ENCODE measurements around the gene ETV1. TPM values are rescaled to one million over a fixed set of nuclear protein-coding genes. Genes with fewer than 3 reads are reported as not detected.

The ETV1 gene
- total and polyA plus RNA-seq, 2 experiments from 2014 or later, result 5.9 to 8.4 TPM

GRCh38 chr7:13915891-13916290, 73.6 kb downstream of the ETV1 start:
- H4K20me1 ChIP-seq (ENCODE audit: insufficient read depth, poor library complexity, severe bottlenecking), result no peaks in the 10 kb centered on the region
- WGBS (ENCODE audit: low lambda C conversion rate, missing lambda C conversion rate), result 66% methylated on average over 2 of the region's 2 CpGs
- no peak overlapping the region for H3K4me3 ChIP-seq

GRCh38 chr7:13912715-13913278, 76.7 kb downstream of the ETV1 start:
- H3K9me3 ChIP-seq (ENCODE audit: low read depth), result no peaks in the 10 kb centered on the region
- H3K9me2 ChIP-seq (replicated peaks; ENCODE audit: insufficient read depth), result no peaks in the 10 kb centered on the region
- H3K4me1 ChIP-seq (ENCODE audit: insufficient read depth), result peaks cover 7% of the 10 kb centered on the region
- no peak overlapping the region for H3K4me3 ChIP-seq
- H4K20me1 ChIP-seq (ENCODE audit: insufficient read depth, poor library complexity, severe bottlenecking), result no peaks in the 10 kb centered on the region
- H3K36me3 ChIP-seq (replicated peaks; ENCODE audit: insufficient read depth, low read depth), result no peaks in the 10 kb centered on the region
- DNase-seq (ENCODE audit: low spot score), result no peak
- whole genome bisulfite sequencing (ENCODE audit: low lambda C conversion rate, missing lambda C conversion rate), result 74% methylated on average over 4 of the region's 4 CpGs
- no peaks in the 10 kb centered on the region for H3K79me2 ChIP-seq
- no peaks in the 10 kb centered on the region for H3K27me3 ChIP-seq
- no peak overlapping the region for H3K27ac ChIP-seq
- no peak for TF ChIP-seq EZH2phosphoT487 (IDR thresholded peaks at IDR 0.05; ENCODE audit: low read depth, severe bottlenecking, unreplicated experiment)
- TF ChIP-seq, protein P1, sequence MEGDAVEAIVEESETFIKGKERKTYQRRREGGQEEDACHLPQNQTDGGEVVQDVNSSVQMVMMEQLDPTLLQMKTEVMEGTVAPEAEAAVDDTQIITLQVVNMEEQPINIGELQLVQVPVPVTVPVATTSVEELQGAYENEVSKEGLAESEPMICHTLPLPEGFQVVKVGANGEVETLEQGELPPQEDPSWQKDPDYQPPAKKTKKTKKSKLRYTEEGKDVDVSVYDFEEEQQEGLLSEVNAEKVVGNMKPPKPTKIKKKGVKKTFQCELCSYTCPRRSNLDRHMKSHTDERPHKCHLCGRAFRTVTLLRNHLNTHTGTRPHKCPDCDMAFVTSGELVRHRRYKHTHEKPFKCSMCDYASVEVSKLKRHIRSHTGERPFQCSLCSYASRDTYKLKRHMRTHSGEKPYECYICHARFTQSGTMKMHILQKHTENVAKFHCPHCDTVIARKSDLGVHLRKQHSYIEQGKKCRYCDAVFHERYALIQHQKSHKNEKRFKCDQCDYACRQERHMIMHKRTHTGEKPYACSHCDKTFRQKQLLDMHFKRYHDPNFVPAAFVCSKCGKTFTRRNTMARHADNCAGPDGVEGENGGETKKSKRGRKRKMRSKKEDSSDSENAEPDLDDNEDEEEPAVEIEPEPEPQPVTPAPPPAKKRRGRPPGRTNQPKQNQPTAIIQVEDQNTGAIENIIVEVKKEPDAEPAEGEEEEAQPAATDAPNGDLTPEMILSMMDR (IDR thresholded peaks at IDR 0.05; ENCODE audit: poor library complexity), result no peak
- no peak overlapping the region for H3K4me2 ChIP-seq
- no peak overlapping the region for H2AFZ ChIP-seq

More at GRCh38 chr7:13915891-13916290, 73.6 kb downstream of the ETV1 start:
- Histone ChIP-seq H3K4me2 (no peak overlapping the region), H3K4me1 (ENCODE audit: insufficient read depth) (peaks cover 12% of the 10 kb centered on the region), H2AFZ (no peak overlapping the region), H3K9me2 (replicated peaks; ENCODE audit: insufficient read depth) (no peaks in the 10 kb centered on the region), H3K27ac (no peak overlapping the region), H3K79me2 (no peaks in the 10 kb centered on the region), H3K9me3 (ENCODE audit: low read depth) (no peaks in the 10 kb centered on the region), H3K36me3 (replicated peaks; ENCODE audit: insufficient read depth, low read depth) (no peaks in the 10 kb centered on the region), H3K27me3 (no peaks in the 10 kb centered on the region)
- no peak for TF ChIP-seq EZH2 (IDR thresholded peaks at IDR 0.05; ENCODE audit: borderline replicate concordance)
- no peak for TF ChIP-seq EZH2phosphoT487 (IDR thresholded peaks at IDR 0.05; ENCODE audit: low read depth, severe bottlenecking, unreplicated experiment)
- TF ChIP-seq, protein P1 (IDR thresholded peaks at IDR 0.05; ENCODE audit: poor library complexity), result no peak
- no peak for DNase-seq (ENCODE audit: low spot score)

GRCh38 chr7:13911909-13912308, 77.6 kb downstream of the ETV1 start:
- H3K36me3 ChIP-seq (replicated peaks; ENCODE audit: insufficient read depth, low read depth), result no peaks in the 10 kb centered on the region
- no peaks in the 10 kb centered on the region for H4K20me1 ChIP-seq (ENCODE audit: insufficient read depth, poor library complexity, severe bottlenecking)
- no peak overlapping the region for H3K4me3 ChIP-seq
- H3K79me2 ChIP-seq, result no peaks in the 10 kb centered on the region
- no peaks in the 10 kb centered on the region for H3K9me3 ChIP-seq (ENCODE audit: low read depth)
- no peak overlapping the region for H3K4me2 ChIP-seq
- no peak overlapping the region for H2AFZ ChIP-seq
- H3K9me2 ChIP-seq (replicated peaks; ENCODE audit: insufficient read depth), result no peaks in the 10 kb centered on the region
- peaks cover 7% of the 10 kb centered on the region for H3K4me1 ChIP-seq (ENCODE audit: insufficient read depth)
- H3K27me3 ChIP-seq, result no peaks in the 10 kb centered on the region
- no peak overlapping the region for H3K27ac ChIP-seq
- 67% methylated on average over 2 of the region's 2 CpGs for WGBS (ENCODE audit: low lambda C conversion rate, missing lambda C conversion rate)
- TF ChIP-seq EZH2phosphoT487 (IDR thresholded peaks at IDR 0.05; ENCODE audit: low read depth, severe bottlenecking, unreplicated experiment), result no peak
- TF ChIP-seq, protein P1 (IDR thresholded peaks at IDR 0.05; ENCODE audit: poor library complexity), result no peak
- no peak for TF ChIP-seq EZH2 (IDR thresholded peaks at IDR 0.05; ENCODE audit: borderline replicate concordance)
- DNase-seq (ENCODE audit: low spot score), result no peak

Measured in hepatocyte (in vitro differentiated cells).